Putamen (tissue), 1 donor: Measurements from ENCODE around the gene WWOX.

Source experiments
- DNase-seq: peaks from one replicate; pipeline ENCODE4 v3.0.0-alpha.2; 2016; ENCODE audit warnings: low spot score

The WWOX gene

DNA sequence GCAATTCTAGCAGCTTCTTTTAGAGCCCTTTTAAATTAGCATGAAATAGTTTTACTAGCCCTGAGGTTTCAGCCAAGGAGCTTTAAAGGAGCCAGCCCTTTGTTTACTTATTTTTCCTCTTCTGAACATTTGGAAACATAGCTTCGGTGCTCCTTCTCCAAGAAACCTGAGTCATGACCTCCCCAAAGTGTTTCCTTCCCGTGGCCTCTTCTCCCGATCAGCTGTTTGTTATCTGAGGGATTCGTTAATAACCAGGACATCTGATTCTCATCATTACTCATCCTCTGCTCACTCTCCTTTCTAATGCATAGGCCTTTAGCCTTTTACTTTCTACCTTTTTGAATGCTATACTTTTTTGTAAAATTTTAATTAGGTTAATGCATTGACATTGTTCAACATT is 204.5 kb downstream of the WWOX start:
- no peak for DNase-seq

DNA sequence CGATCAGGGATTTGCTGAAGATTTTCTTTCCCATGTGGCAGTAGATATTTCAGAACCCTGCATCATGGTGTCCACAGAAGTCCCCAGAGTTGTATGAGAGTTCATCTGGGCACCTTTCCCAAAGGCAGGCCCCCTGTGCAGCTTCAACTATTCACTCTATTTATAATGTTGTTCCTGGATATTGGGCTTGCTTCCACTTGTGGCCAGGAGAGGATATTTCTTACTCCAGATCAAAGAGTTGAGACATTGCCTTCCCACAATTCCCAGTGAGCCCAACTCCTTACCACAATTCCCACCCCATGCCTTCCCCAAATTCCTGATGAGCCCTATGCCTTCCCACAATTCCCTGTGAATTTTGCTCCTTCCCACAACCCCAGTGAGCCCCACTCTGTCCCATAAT is 206.9 kb downstream of the WWOX start:
- DNase-seq, result no peak

DNA sequence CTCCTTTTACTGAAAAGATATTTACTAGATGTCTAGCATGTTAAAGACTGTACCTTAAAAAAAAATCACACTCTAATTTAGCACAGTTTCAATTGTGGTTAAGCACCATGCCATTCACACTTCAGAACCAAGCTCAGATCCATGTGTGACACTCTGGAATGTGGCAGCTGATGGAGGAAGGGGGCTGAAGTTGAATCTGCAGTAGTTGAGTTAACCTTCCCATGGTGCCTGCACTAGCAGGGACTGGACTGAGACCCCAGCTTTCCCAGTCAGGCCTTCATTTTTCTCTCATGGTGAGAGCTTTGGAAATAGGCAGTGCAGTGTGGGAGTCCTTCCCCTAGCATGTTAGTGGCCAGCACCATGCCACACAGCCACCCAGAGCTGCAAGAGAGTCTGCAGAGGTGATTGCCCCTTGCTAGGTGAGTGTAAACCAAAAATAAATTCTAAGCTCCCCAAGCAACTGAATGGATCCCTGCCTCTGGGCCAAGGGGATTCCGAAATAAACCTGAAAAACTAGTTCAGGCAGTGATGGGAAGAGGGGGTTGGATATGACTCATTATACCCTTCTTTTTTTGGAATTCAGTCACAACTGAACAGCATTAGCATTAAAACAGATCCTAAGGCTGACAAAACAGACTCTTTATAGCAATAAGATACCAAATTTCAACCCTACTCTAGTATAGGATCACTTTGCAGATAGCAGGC is 208.5 kb downstream of the WWOX start:
- no peak for DNase-seq

DNA sequence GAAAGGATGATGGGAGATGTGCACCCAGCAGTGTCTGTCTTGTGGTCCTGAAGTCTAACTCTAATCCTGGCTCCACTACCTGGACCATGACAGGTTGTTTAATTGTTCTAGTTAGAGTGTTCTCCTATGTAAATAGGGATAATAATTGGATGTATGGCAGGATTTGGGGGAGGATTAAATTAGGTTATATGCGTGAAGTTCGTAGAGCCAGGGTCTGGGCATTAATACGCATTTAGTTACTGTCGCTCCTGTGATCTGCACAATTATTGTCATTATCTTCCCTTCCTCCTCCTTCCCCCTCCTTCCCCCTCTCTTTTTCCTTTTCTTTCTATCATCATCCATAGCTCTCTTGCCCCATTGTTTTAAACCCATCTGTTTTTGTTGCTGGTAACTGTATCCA is 210.3 kb downstream of the WWOX start:
- DNase-seq, result no peak

DNA sequence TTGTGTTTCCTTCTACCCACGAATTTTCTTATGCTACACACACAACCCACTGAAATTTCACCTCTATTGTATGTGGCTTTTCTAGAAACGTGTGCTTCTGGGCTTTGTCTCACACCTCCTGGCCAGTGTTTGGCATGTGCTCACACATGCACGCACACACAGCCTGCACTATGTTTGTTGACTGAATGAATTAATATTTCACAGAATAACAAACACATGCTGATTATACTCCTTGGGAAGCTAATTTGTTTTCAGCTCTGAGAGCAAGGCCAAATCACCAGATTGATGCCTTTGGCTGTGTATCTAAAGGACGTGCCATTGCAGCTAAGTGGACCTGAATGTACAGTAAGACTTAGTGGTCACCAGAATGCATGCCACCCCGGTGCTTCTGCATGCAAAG is 210.7 kb downstream of the WWOX start:
- no peak for DNase-seq

DNA sequence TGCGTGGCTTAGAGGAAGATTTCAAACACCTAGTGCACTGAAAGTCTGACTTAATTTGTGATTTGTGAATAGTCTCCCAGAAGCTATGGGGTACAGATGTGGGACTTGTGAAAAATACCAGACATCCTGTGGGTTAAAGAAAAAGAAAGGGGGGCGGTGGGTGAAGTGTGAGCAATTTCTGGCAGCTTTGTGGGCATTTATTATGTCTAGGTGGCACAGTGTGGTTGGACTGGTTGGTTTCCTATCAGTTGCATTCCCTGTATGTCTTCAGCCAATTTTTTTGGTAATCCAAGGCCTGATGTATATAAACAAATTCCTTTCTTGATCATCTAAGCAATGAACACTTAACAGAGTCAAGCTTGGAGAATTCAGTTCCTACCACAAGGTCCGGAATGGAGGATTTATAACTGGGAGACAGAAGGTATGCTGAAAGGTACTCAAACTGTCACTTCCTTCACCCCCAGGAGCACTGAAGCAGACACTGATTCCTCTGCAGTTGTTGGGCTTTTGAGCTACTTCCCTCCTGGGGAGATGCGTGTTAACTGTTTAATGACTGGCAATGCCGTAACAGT is 211.6 kb downstream of the WWOX start:
- DNase-seq, result no peak

DNA sequence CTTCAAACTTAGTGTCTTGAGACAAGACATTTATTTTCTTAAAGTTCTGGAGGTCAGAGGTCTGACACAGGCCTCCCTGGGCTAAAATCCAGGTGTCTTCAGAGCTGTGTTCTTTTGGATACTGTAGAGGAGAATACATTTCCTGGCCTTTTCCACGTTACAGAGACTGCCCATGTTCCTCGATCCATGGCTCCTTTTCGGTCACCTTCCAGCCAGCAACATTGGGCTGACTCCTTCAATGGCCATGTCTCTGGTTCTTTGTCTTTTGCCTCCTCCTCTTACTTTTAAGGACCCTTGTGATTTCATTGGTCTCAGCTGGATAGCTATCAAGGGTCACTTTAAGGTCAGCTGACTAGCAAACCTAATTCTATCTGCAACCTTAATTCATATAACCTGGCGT is 212.4 kb downstream of the WWOX start:
- DNase-seq, result no peak

DNA sequence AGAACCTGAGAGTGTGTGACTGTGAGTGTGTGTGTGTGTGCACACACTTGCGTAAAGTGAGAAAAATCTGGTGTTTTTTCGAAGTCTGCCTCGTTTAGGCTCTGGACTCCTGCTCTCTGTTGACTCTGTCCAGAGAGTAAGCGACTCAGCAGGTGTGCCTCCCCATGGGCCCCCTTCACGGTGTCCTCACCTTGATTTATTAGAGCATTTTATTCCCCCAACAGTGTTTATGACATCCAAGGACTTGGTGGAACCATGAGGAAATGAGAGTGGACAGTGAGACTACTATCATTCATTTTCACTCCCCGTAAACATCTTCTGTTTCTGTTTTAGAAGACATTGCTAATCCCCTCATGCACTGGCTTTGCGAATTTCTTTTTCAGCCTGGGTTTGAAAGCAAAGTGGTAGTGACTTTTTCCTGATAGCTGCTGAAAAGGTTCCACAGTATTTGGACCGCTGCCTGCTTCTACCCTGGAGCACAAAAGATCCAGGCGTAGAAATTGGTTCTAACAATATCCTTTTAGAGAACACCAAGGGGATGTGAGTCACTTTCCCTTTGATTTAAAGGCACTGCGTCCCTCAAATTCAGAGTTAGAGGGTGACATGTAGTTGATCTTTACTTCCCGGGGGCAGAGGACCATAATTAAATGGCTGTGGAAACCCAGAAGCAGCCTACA is 218.2 kb downstream of the WWOX start:
- no peak for DNase-seq

DNA sequence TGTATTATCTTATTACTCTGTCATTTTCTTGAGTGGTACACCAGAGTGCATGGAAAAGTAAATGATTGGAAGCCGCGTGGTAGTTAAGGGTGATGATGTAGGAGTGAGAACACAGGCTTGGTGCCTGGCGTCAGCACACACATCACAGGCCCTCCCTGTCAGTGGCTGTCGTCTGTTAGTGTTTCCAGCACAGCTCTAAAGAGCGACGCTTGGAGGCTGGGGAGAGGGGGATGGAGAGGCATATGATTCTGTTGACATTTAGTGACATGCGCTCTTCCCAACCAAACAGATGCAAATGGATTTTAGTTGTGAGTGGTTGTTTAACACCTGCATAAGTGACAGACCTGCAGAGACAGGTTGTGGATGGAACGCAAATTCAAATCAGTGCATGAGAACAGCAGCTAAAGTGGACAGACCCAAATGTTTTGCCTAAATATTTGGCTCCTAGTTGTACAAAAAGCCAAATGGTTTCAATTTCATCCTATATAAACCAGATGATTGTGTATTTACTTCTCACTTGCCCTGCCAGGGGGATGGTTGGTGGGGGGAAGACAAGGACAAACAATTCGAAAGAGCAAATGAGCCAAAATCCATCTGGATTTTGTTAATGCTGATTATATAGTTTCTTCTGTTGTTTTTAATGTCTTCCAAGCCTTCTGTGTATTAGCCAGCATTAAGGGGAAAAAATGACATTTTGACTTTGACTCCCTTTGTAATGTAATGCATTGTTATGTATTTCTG is 222.3 kb downstream of the WWOX start:
- no peak for DNase-seq

DNA sequence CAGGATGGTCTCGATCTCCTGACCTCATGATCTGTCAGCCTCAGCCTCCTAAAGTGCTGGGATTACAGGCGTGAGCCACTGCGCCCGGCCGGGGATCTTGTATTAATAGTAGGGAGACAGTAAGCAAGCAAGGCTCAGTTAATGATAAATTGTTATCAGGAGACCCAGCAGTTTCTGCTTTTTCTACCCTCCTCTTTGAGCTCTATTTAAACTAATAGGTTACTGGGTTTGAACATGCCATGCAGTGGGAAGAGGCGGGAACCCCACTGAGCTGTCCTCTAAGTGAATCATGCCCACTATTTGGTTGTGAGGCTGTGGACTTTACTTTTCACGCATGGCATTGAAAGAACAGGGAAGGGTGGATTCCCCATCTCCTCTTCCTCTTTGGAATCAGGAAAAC is 223.9 kb downstream of the WWOX start:
- DNase-seq, result no peak

DNA sequence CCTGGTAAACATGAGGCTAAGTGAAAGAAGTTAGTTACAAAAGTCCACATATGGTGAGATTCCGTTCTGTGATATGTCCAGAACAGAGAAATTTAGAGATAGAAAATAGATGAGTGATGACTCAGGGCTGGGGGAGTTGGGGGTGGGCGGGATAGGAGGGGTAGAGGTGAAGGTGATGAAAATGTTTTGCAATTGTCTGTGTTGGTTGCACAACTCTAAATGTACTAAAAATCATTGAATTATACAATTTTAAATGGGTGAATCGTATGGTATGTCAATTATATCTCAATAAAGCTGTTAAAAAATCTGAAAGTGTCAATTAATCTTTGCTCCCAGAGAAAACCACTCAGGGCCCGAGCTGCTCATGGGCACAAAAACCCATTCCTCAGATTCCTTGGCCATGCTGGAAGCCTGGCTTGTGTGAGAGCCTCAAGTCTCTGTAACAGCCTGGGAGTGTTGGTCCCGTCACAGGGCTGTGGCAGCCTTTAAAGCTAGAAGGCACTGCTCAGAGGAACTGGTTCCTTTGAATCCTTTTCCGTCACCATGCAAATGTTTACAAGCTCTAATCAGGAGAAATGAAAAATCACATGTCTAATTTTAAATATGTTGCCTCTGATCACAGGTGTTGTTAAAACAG is 225.3 kb downstream of the WWOX start:
- DNase-seq, result no peak

DNA sequence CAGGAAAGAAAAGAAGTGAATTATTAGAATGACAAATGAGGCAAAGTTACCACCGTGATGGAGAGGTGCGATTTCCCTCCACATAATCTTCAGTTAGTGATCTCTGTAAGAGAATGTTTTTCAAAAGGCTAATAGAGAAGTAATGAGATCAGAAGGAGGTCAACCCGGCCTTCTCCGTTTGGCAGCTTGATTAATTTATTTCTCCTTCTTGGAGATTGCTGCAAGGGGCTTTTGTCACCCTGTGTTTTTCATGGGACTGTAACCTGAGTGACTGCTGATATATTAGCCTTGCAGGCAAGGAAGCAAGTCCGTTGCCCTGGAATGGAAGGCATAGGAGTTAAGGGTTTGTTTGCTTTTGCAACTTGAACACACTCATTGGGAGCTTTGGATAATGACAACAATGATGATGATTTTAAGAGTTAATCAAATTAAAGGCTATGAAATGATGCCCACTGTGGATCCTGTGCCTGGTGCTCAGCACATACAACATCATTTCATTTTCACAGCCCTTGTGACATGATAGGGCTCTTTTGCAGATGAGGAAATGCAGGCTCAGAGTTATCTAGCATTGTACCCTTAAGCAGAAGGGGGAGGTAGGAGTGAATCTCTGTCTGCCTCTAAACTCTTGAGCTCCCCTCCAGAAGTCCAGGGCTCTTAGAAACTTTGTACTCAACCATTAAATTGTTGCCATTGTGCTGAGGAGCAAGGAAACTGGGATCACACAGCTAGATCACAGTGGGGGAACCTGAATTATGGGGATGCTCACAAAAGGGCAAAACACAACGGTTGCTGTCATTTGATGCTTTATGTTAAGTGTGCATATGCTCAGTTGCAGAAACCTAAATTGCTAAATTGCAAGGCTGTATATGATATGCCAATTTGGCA is 226.3 kb downstream of the WWOX start:
- DNase-seq, result no peak

DNA sequence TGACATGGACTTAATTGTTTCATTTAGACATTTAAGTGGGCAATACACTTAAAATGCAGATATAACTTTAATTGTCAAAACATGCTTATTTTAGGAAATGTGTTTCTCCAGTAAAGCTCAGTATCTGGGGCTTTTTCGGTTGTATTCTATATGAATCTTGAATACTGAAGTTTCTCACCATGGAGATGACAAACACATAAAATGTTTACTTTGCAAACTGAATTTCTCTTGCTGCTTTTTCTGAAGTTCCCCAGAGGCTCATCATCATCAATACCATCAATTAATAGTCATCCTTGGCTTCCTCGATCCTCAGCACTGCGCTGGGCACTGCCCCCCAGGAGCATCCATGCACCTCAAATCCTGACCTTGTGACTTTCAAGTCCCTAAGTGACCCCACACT is 227.3 kb downstream of the WWOX start:
- no peak for DNase-seq

DNA sequence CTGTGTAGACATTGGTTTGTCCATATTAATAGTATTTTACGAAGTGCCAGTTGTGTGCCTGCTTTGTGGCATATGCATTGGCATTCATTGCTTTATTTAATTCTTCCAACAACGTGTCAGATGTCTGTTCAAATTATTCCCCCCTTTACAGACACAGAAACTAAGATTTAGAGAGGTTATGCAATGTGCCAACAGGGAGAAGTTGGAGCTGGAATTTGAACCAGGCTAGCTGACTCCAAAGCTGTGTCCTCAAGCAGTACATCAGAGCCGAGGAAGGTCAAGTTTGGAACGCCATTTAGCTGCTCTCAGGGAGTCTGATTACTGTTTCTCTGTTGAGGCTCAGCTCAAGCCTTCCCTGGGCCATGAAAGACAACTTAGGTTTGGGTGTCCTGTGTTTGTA is 232.3 kb downstream of the WWOX start:
- no peak for DNase-seq

DNA sequence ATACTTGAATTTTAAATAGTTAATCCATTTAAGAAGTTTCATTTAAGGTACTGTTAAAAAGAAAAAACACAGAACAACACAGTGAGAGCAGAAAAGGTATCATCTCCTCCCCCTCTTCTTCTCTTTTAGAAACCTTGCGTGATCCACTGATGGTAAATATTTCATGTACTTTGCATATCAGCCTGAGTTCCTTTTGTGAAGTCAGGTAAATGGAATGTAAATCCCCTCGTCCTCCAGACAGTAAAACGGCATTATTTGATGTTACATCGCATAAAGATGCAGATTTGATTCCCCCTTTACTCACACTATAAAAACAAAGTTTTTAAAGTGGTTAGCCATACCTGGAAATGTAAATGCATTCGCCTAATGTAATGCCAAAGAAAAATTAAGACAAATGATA is 234.4 kb downstream of the WWOX start:
- no peak for DNase-seq

DNA sequence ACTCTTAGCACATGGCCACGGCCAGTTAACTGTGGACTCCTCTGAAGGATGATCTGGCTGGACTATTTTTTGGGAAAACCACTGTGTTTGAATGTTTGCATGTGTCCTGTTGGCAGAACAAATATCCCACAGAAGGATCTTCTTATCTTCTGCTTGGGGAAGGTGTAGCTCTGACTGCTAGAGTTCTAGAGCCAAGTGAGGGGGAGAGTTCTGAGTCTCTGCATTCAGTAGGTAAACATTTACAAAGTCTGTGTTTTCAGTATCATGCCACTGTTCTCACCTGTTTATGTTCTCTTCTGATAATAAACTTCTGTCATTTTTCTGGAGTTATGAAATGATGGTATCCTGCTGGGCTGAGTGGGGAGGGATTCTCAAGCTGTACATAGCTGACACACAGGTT is 241.1 kb downstream of the WWOX start:
- DNase-seq, result no peak

DNA sequence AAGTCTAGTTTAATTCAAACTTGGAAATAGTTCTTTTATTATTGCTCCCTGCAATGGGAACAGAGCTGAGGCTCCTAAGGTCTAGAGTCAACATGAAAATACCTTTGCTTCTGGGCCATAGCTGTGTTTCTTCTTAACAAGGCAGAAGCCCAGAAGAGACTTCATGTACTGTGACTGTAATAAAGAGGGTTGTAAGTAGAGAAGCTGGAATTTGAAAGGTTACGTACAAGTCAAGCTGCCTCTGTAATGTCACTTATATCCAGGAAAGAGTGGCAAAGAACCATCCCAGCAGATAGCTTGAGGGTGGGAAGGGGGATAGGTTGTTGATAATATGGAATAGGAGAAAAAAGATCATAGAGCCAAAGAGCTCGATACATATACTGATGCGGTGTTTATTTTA is 248.6 kb downstream of the WWOX start:
- DNase-seq, result no peak

DNA sequence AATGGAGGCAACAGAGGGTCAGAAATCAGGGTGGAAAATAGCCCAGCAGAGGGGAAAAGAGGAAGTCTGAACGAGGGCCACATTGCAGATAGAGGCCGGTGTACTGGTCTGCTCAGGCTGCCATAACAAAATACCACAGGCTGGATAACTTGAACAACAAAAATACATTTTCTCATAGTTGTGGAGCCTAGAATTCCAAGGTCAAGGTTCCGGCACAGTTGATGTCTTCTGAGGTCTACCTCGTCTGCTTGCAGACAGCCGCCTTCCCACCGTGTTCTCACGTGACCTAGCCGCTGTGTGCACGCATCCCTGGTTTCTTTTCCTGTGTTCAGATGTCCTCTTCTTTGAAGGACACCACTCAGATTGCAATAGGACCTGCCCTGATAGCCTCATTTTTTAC is 249.4 kb downstream of the WWOX start:
- no peak for DNase-seq

DNA sequence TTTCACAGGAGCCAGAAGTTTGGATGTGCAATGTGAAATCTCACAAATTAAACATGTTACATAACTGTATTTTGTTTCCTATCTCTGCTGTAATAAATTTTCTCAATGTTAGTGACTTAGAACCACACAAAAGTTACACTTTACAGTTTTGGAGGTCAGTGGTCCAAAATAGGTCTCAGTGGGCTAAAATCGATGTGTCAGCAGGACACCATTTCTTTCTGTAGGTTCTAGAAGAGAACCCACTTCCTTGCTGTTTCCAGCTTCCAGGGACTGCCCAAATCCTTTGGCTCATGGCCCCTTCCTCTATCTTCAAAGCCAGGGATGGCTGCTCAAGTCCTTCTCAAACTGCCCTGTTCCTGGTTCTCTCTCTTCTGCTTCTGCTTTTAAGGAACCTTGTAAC is 252.7 kb downstream of the WWOX start:
- DNase-seq, result no peak

DNA sequence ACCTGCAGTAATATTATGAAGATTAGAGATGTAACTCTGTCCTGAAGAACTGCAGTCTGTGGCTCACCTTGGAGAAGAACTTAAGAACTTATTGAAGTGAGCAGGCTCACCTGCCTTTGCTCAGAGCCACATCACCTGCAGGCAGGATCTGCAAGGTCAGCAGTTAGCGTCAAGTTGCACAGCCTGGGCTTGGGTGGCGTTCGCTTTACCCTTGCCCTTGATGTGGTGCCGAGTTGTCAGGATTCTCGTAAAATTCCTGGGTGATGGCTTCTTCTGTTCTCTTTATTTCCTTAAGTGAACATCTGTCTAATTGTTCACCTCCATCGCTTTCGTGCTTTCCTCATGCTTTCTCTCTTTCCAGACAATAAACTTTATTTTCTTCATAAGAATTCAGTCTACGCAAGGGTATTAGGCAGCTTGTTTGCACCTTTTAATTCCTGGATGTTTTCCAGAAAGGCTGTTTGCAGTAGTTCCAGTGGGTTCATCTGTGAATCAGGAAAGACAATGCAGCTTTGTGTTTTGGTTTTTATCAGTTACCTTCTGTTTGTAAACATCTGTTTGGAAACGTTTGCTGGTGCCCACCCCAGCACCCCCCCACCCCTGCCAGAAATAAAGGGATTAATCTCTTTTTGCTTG is 254.3 kb downstream of the WWOX start:
- DNase-seq, result no peak

DNA sequence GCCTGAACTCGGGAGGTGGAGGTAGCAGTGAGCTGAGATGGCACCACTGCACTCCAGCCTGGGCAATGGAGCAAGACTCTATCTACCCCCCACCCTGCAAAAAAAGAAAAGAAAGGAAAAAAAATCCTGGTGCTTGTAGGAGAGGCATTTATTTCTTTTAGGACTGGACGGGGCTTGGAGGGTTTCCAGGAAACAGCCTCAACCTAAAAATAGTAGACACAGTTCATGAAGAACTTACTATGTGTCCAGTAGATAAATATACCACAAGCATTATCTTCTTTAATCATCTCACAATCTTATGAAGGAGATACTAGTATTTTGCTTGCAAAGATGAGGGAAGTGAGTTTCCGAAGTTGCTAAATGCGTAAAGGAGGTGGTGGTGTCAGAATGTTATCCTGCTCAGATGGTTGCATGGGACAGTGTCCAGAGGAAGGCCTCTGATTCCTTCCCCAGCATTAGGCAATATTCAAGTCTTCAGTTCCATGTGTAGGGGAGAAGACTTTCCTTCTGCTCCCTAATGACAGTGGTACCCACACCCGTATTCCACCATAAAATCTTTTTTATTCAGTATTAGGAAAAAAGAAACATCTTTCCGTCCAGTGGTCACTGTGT is 263.2 kb downstream of the WWOX start:
- DNase-seq, result no peak
